OCI-LY7 (cell line): ENCODE measurements around the gene PSMG4. TPM values are rescaled to one million over a fixed set of nuclear protein-coding genes. Genes with fewer than 3 reads are reported as not detected.

Experiments used
- BruUV-seq: library from RNA; stranded (reverse); fragments of 400-500 nt; replicated peaks from 2 replicates; lab custom pipeline; 2021; lab: Mats Ljungman, UMichigan
- CTCF ChIA-PET: fragments of 300-600 bp; sonication (Branson Sonifier 250); formaldehyde crosslinking; loops from one replicate; lab custom pipeline; 2022; ENCODE audit warnings: antibody characterized with exemption; ENCODE audit not compliant: unreplicated experiment; lab: Charles Lee
- POLR2A ChIA-PET: fragments of 300-600 bp; sonication (Branson Sonifier 250); formaldehyde crosslinking; loops from one replicate; lab custom pipeline; 2022; ENCODE audit warnings: antibody characterized with exemption; lab: Charles Lee
- DNase-seq: peaks from one replicate; pipeline ENCODE4 v3.0.0-alpha.2; 2015; ENCODE audit warnings: low spot score
- H2AFZ ChIP-seq: fragments of 200-600 bp; sonication (generic), shearing (Covaris generic); 2 replicates; pipeline ENCODE4 v1.6.1; 2014; ENCODE audit warnings: mild to moderate bottlenecking, antibody characterized with exemption, low read length, moderate library complexity
- H3K27ac ChIP-seq: fragments of 200-600 bp; sonication (generic); 2 replicates; pipeline ENCODE4 v1.5.1; 2014; ENCODE audit warnings: mixed run types, low read depth, mild to moderate bottlenecking, moderate library complexity, low read length, inconsistent platforms; ENCODE audit not compliant: poor library complexity, severe bottlenecking
- H3K36me3 ChIP-seq: fragments of 200-600 bp; sonication (generic); 2 replicates; pipeline ENCODE4 v1.6.1; 2014; ENCODE audit warnings: mild to moderate bottlenecking, antibody characterized with exemption, low read length, moderate library complexity, mixed read lengths; ENCODE audit not compliant: insufficient read depth
- H3K4me1 ChIP-seq: fragments of 200-600 bp; sonication (generic); 2 replicates; pipeline ENCODE4 v1.5.1; 2014; ENCODE audit warnings: mild to moderate bottlenecking, low read length; ENCODE audit not compliant: insufficient read depth, poor library complexity, severe bottlenecking
- H3K4me2 ChIP-seq: fragments of 200-600 bp; sonication (generic); 2 replicates; pipeline ENCODE4 v1.6.1; 2014; ENCODE audit warnings: mild to moderate bottlenecking, low read length
- H3K4me3 ChIP-seq: fragments of 200-600 bp; sonication (generic); 2 replicates; pipeline ENCODE4 v1.5.1; 2014; ENCODE audit warnings: mild to moderate bottlenecking, low read depth, low read length; ENCODE audit not compliant: poor library complexity, severe bottlenecking
- H3K79me2 ChIP-seq: fragments of 200-600 bp; sonication (generic); 2 replicates; pipeline ENCODE4 v1.6.1; 2016; ENCODE audit warnings: low read depth, mild to moderate bottlenecking, low read length, moderate library complexity, mixed read lengths; ENCODE audit not compliant: insufficient read depth
- H3K9me2 ChIP-seq: fragments of 200-600 bp; sonication (generic); 2 replicates; pipeline ENCODE4 v1.6.1; 2016; ENCODE audit warnings: mild to moderate bottlenecking, low read length, mixed read lengths; ENCODE audit not compliant: insufficient read depth
- H3K9me3 ChIP-seq: fragments of 200-600 bp; sonication (generic); 2 replicates; pipeline ENCODE4 v1.6.1; 2014; ENCODE audit warnings: mild to moderate bottlenecking, mixed run types, low read length, mixed read lengths
- H4K20me1 ChIP-seq: fragments of 200-600 bp; sonication (generic); 2 replicates; pipeline ENCODE4 v1.6.1; 2014; ENCODE audit warnings: mild to moderate bottlenecking, antibody characterized with exemption, low read length, moderate library complexity, mixed read lengths; ENCODE audit not compliant: insufficient read depth
- CTCF ChIP-seq: fragments of 200-600 bp; sonication (generic); conservative IDR thresholded peaks from 2 replicates; pipeline ENCODE4 v1.5.1; 2014; ENCODE audit warnings: mild to moderate bottlenecking, antibody characterized with exemption, low read length, moderate library complexity, mixed read lengths
- EZH2phosphoT487 ChIP-seq: fragments of 200-600 bp; sonication (generic); IDR thresholded peaks from 2 replicates; pipeline ENCODE4 v1.6.1; 2018; ENCODE audit warnings: low read depth, borderline replicate concordance, mild to moderate bottlenecking, mixed run types, antibody characterized with exemption, low read length, moderate library complexity, mixed read lengths
- intact Hi-C: fragments of 100-400 bp; cut with micrococcal nuclease; formaldehyde crosslinking; loops from one replicate; pipeline ENCODE4 v1.10.0; 2022; ENCODE audit not compliant: unreplicated experiment
- total RNA-seq, 2 experiments: library from RNA; depleted of rRNA in 1 of 2; stranded (reverse); fragments of >200 nt in 1 of 2; shearing (Covaris generic) in 1 of 2; gene quantifications; 2 replicates each; pipeline ENCODE4 v1.2.3, GENCODE V29; 2014 to 2022

The PSMG4 gene
- total RNA-seq, 2 experiments from 2014 or later, result 48.9 to 65.4 TPM

GRCh38 chr6:3280866-3281465 is 22.2 kb downstream of the PSMG4 start:
- H3K4me2 ChIP-seq, result no peak overlapping the region
- no peaks in the 10 kb centered on the region for H3K9me3 ChIP-seq
- intact Hi-C loops, result no loop called here
- no peaks in the 10 kb centered on the region for H3K36me3 ChIP-seq
- no peak overlapping the region for H2AFZ ChIP-seq
- H3K9me2 ChIP-seq, result no peaks in the 10 kb centered on the region
- H4K20me1 ChIP-seq, result 0 out of 2 replicates have a peak, but pooled peaks cover 3% of the 10 kb centered on the region
- ChIA-PET POLR2A (interaction anchor here (0.6 to 1.5 kb wide), 2 partner anchors 39 to 723 kb away, joined by 3 read pairs; no protein-coding TSS in a partner anchor), CTCF (no interaction called here)
- no TSS peak for BruUV-seq
- H3K4me1 ChIP-seq, result no peaks in the 10 kb centered on the region
- H3K4me3 ChIP-seq, result no peak overlapping the region
- no peak overlapping the region for H3K27ac ChIP-seq
- no peak for DNase-seq
- TF ChIP-seq CTCF (no peak), EZH2phosphoT487 (no peak)
- H3K79me2 ChIP-seq, result no peaks in the 10 kb centered on the region

- TF ChIP-seq EZH2phosphoT487, result no peak
- no peak for TF ChIP-seq CTCF
- Histone ChIP-seq H3K4me3 (no peak overlapping the region), H2AFZ (no peak overlapping the region), H3K9me2 (no peaks in the 10 kb centered on the region), H3K4me2 (no peak overlapping the region), H3K4me1 (no peaks in the 10 kb centered on the region), H3K9me3 (no peaks in the 10 kb centered on the region), H3K36me3 (no peaks in the 10 kb centered on the region), H3K79me2 (no peaks in the 10 kb centered on the region), H3K27ac (no peak overlapping the region), H4K20me1 (0 out of 2 replicates have a peak, but pooled peaks cover 3% of the 10 kb centered on the region)
- BruUV-seq, result no TSS peak
- ChIA-PET CTCF (no interaction called here), POLR2A (interaction anchor here (0.7 to 1.5 kb wide), 3 partner anchors 9 to 192 kb away, joined by 3 read pairs; no protein-coding TSS in a partner anchor)
- DNase-seq, result no peak
- intact Hi-C loops, result no loop called here
These were observed 23.1 kb downstream of the PSMG4 start for GRCh38 chr6:3281631-3282475.
